Brain microvascular endothelial cell (primary cell): ENCODE measurements around the gene EHD2.

Experiments used
- DNase-seq: peaks from one replicate; pipeline ENCODE4 v3.0.0-alpha.2; 2020
- H3K27ac ChIP-seq: fragments of 250-450 bp; sonication (Bioruptor Pico); 2 replicates; pipeline ENCODE4 v1.5.1; 2020; ENCODE audit warnings: mild to moderate bottlenecking, moderate library complexity
- H3K27me3 ChIP-seq: fragments of 250-450 bp; sonication (Bioruptor Pico); replicated peaks from 2 replicates; pipeline ENCODE4 v1.5.1; 2020; ENCODE audit warnings: mild to moderate bottlenecking
- H3K36me3 ChIP-seq: fragments of 250-450 bp; sonication (Bioruptor Pico); replicated peaks from 2 replicates; pipeline ENCODE4 v1.5.1; 2020; ENCODE audit warnings: mild to moderate bottlenecking
- H3K4me3 ChIP-seq: 2 replicates; pipeline ENCODE4 v1.5.1; 2011; ENCODE audit warnings: low read depth, mild to moderate bottlenecking, control low read depth, low read length, moderate library complexity
- in situ Hi-C: cut with HindIII; loops from 2 replicates; pipeline ENCODE4 v1.10.0; 2017; ENCODE audit warnings: low sequenced_read_pairs, low pct_ligation_motif_present
- TF ChIP-seq, protein P1 (sequence below): IDR thresholded peaks from 2 replicates; pipeline ENCODE4 v1.5.1; 2011; ENCODE audit warnings: low read depth, mild to moderate bottlenecking, moderate library complexity, low read length, control low read depth, inconsistent platforms; ENCODE audit errors: missing control alignments

Gene EHD2

DNA sequence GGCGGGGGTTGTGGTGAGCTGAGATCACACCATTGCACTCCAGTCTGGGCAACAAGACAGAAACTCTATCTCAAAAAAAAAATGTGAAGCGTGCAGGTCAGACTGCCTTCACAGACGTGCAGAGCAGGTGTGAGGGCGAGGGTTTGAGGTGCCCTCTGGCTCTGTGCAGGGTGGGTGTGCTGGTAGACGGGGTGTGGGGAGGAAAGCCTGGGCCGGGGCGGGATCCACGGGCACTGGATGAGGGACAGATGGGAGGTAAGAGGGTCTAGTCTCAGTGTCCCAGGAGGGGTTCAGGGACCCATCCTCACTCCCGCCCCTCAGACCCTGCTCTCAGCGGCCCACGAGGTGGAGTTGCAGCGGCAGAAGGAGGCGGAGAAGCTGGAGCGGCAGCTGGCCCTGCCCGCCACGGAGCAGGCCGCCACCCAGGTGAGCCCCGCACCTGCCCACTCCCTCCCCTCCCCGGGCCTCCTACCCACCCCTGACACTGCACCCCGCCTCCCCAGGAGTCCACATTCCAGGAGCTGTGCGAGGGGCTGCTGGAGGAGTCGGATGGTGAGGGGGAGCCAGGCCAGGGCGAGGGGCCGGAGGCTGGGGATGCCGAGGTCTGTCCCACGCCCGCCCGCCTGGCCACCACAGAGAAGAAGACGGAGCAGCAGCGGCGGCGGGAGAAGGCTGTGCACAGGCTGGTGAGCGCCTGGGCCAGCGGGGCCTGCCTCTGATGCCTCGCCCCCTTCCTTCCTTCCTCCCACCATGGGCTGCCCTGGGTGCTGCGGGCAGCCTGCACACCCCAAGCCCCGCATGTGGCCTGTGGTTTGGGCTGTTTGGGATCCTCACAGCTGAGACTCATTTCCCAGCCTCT, 41.2 kb downstream of the EHD2 start:
- no peak overlapping the region for H3K4me3 ChIP-seq
- H3K36me3 ChIP-seq: peaks cover 84% of the 10 kb centered on the region

DNA sequence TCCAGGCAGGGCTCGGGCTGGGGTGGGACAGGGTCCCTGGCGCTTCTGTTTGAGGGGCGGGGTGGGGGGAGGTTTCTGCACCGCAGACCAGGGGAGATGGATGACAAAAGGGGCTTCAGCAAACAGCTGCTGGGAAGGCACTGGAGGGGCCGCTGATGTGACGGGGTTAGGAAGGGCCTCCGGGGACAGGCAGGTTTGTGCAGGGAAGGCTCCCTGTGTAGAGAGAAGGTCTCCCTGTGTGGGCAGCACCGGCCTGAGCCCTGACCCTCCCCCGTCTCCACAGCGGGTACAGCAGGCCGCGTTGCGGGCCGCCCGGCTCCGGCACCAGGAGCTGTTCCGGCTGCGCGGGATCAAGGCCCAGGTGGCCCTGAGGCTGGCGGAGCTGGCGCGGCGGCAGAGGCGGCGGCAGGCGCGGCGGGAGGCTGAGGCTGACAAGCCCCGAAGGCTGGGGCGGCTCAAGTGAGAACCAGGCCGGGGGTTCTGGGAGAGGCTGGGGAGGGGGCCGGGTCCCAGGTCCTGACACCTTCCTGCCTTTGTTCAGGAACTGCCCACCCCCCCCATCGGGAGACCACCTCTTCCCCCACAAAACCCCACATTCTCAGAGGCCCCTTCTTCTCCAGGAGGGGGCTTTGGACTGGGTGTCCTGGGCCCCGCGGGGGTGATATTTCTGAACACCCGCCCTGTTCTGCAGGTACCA, 42.0 kb downstream of the EHD2 start:
- in situ Hi-C loops: no loop called here
- Histone ChIP-seq H3K4me3 (no peak overlapping the region), H3K27me3 (no peaks in the 10 kb centered on the region), H3K27ac (no peak overlapping the region), H3K36me3 (peaks cover 80% of the 10 kb centered on the region)
- TF ChIP-seq, protein P1, sequence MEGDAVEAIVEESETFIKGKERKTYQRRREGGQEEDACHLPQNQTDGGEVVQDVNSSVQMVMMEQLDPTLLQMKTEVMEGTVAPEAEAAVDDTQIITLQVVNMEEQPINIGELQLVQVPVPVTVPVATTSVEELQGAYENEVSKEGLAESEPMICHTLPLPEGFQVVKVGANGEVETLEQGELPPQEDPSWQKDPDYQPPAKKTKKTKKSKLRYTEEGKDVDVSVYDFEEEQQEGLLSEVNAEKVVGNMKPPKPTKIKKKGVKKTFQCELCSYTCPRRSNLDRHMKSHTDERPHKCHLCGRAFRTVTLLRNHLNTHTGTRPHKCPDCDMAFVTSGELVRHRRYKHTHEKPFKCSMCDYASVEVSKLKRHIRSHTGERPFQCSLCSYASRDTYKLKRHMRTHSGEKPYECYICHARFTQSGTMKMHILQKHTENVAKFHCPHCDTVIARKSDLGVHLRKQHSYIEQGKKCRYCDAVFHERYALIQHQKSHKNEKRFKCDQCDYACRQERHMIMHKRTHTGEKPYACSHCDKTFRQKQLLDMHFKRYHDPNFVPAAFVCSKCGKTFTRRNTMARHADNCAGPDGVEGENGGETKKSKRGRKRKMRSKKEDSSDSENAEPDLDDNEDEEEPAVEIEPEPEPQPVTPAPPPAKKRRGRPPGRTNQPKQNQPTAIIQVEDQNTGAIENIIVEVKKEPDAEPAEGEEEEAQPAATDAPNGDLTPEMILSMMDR: no peak
- no peak for DNase-seq

More for the DNA sequence above, 41.2 kb downstream of the EHD2 start:
- Histone ChIP-seq H3K27ac (no peak overlapping the region), H3K27me3 (no peaks in the 10 kb centered on the region)
- no peak for DNase-seq
- TF ChIP-seq, protein P1: no peak
- in situ Hi-C loops: no loop called here

DNA sequence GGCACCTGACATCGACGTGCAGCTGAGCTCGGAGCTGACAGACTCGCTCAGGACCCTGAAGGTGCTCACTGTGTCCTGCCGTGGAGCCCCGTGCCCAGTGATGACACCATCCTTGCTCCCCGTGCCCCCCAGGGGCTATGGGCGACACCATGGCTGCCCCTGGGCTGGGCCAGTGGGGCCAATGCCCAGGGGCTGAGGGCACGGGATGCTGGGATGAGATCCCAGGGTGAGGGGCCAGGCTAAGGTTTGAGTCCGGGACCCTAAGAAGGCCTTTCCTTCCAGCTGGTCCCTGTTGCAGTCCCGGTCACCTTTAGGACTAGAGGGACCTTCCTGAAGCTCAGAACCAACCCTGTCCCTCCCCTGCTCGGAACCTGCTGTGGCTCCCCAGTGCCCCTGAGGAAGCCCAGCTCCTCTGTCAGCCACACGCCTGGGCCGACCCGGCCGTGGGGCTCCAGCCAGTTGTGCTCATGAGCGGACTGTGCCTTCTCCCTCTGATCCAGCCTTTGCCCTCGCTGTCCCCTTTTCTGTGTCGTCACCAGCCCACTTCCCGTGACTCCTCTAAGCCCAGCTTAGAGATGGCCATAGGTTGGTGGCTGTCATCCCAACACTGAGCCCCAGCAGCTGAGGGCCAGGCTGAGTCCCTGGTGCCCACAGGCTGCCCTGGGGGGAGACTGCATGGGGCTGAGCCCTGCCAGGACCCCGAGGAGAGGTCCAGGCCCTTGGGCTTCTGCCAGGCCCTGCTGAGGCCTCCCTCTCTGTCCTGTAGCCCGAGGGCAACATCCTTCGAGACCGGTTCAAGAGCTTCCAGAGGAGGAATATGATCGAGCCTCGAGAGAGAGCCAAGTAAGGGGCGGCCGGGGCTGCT, 42.8 kb downstream of the EHD2 start:
- TF ChIP-seq, protein P1: no peak
- in situ Hi-C loops: no loop called here
- Histone ChIP-seq H3K27me3 (no peaks in the 10 kb centered on the region), H3K36me3 (peaks cover 72% of the 10 kb centered on the region), H3K27ac (no peak overlapping the region), H3K4me3 (no peak overlapping the region)
- no peak for DNase-seq

DNA sequence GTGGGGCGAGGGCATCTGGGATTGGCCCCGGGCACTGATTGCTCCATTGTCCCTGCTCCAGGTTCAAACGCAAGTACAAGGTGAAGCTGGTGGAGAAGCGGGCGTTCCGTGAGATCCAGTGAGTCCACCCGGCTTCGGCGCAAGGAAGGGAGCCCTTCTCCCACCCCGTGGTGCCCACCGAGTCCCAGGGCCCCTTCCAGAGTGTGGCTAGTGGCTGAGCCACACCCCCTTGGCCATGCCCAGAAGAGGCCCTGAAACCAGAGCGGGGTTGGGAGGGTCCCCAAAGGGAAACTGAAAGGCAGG, 43.4 kb downstream of the EHD2 start:
- no peak for DNase-seq
- in situ Hi-C loops: no loop called here
- Histone ChIP-seq H3K36me3 (peaks cover 66% of the 10 kb centered on the region), H3K27ac (no peak overlapping the region), H3K27me3 (no peaks in the 10 kb centered on the region), H3K4me3 (no peak overlapping the region)
- TF ChIP-seq, protein P1: no peak

DNA sequence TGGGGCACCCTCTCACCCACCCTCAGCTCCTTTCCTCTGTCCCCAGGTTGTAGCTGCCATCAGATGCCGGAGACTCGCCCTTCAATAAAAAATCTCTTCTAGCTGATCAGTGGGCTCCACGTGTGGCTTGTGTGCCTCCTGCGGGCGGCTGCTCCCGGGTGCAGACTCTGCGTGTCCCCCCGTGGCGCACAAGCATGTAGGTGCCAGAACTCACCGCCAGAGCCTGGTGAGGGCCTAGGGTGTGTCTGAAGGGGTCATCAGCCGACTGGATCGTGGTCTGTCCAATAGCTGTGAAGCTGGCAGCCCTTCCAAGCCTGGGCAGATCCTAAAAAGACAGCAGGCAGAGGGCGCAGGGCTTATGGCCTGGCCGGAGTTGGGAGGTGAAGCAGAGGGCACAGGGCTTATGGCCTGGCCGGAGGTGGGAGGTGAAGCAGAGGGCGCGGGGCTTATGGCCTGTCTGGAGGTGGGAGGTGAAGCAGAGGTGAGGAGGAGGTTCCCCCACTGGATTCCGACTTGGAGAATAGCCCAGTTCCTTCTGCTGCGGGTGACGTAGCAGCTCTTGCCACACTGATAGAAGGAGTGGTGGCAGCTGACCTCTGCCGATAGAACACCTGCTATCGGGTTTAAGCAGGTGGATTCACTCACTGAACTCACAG, 43.9 kb downstream of the EHD2 start:
- Histone ChIP-seq H3K27ac (no peak overlapping the region), H3K27me3 (no peaks in the 10 kb centered on the region), H3K36me3 (peaks cover 64% of the 10 kb centered on the region), H3K4me3 (no peak overlapping the region)
- TF ChIP-seq, protein P1: no peak
- in situ Hi-C loops: no loop called here
- DNase-seq: no peak
